Caco-2 (cell line): ENCODE data around the gene C10orf90. TPM values are rescaled to one million over a fixed set of nuclear protein-coding genes. Genes with fewer than 3 reads are reported as not detected.

Experiments
- BruUV-seq: library from RNA; stranded (reverse); fragments of 400-500 nt; replicated peaks from 2 replicates; lab custom pipeline; 2021; lab: Mats Ljungman, UMichigan
- CTCF ChIA-PET: fragments of 300-600 bp; sonication (Branson Sonifier 250); formaldehyde crosslinking; loops from one replicate; lab custom pipeline; 2022; ENCODE audit warnings: antibody characterized with exemption; lab: Charles Lee
- POLR2A ChIA-PET: fragments of 300-600 bp; sonication (Branson Sonifier 250); formaldehyde crosslinking; loops from one replicate; lab custom pipeline; 2022; ENCODE audit warnings: antibody characterized with exemption; lab: Charles Lee
- DNase-seq, 2 experiments: peaks; one replicate each; pipeline versions ENCODE4 v3.0.0 to v3.0.0-alpha.2; 2020 to 2022
- H3K27me3 ChIP-seq: replicated peaks from 2 replicates; pipeline ENCODE4 v1.6.0; 2011; ENCODE audit warnings: low read length; ENCODE audit not compliant: control insufficient read depth, insufficient read depth
- H3K36me3 ChIP-seq: 2 replicates; pipeline ENCODE4 v1.5.1; 2011; ENCODE audit warnings: low read length; ENCODE audit not compliant: control insufficient read depth, insufficient read depth
- H3K4me1 ChIP-seq: fragments of 250-450 bp; sonication (Bioruptor Pico); 2 replicates; pipeline ENCODE4 v1.5.1; 2020; ENCODE audit warnings: mild to moderate bottlenecking
- H3K4me3 ChIP-seq: 2 replicates; pipeline ENCODE4 v1.5.1; 2011; ENCODE audit warnings: low read depth, mild to moderate bottlenecking, control low read depth, low read length
- H3K9me3 ChIP-seq: fragments of 250-450 bp; sonication (Bioruptor Pico); 2 replicates; pipeline ENCODE4 v1.5.1; 2020; ENCODE audit warnings: mild to moderate bottlenecking, moderate library complexity
- H3K27ac Mint-ChIP-seq: one replicate; pipeline ENCODE4 v1.8.0; 2022; ENCODE audit warnings: mixed read lengths; ENCODE audit not compliant: unreplicated experiment
- H3K27me3 Mint-ChIP-seq: one replicate; pipeline ENCODE4 v1.8.0; 2022; ENCODE audit warnings: mixed read lengths; ENCODE audit not compliant: insufficient read depth, unreplicated experiment
- H3K36me3 Mint-ChIP-seq: one replicate; pipeline ENCODE4 v1.8.0; 2022; ENCODE audit warnings: mild to moderate bottlenecking, mixed read lengths; ENCODE audit not compliant: insufficient read depth, unreplicated experiment
- H3K4me1 Mint-ChIP-seq: one replicate; pipeline ENCODE4 v1.8.0; 2022; ENCODE audit warnings: low read depth, mixed read lengths; ENCODE audit not compliant: unreplicated experiment
- H3K4me3 Mint-ChIP-seq: one replicate; pipeline ENCODE4 v1.8.0; 2022; ENCODE audit warnings: mild to moderate bottlenecking, moderate library complexity, mixed read lengths; ENCODE audit not compliant: unreplicated experiment
- H3K9me3 Mint-ChIP-seq: one replicate; pipeline ENCODE4 v1.8.0; 2022; ENCODE audit warnings: mixed read lengths; ENCODE audit not compliant: unreplicated experiment
- CTCF ChIP-seq, 2 experiments: fragments of 200-600 bp in 1 of 2; IDR thresholded peaks; 1 replicate in 1 of 2; 2 replicates in 1 of 2; pipeline versions ENCODE4 v1.5.1 to v1.8.0; 2011 to 2022; ENCODE audit warnings: antibody characterized with exemption in 1 of 2, control low read depth in 1 of 2, inconsistent platforms in 1 of 2, low read depth in 1 of 2, low read length in 1 of 2, mild to moderate bottlenecking in 1 of 2, moderate library complexity in 1 of 2; ENCODE audit not compliant: insufficient read depth in 1 of 2, severe bottlenecking in 1 of 2, unreplicated experiment in 1 of 2
- intact Hi-C: fragments of 100-400 bp; cut with micrococcal nuclease; formaldehyde crosslinking; loops from one replicate; pipeline ENCODE4 v1.10.0; 2022; ENCODE audit not compliant: unreplicated experiment
- total RNA-seq: library from RNA; stranded (reverse); gene quantifications from 2 replicates; pipeline ENCODE4 v1.2.3, GENCODE V29; 2022

Gene C10orf90
- total RNA-seq, 1 experiment from 2014 or later = not detected

- DNase-seq = no peak
- no peaks in the 10 kb centered on the region for H3K4me1 ChIP-seq
- Mint-ChIP-seq H3K4me3 (no peak overlapping the region), H3K27ac (no peak overlapping the region), H3K27me3 (peaks cover 19% of the 10 kb centered on the region), H3K9me3 (no peaks in the 10 kb centered on the region), H3K4me1 (no peaks in the 10 kb centered on the region), H3K36me3 (no peaks in the 10 kb centered on the region)
- H3K27me3 ChIP-seq = no peaks in the 10 kb centered on the region
- POLR2A ChIA-PET = no interaction called here
- no peak overlapping the region for H3K4me3 ChIP-seq
- CTCF ChIA-PET = no interaction called here
- H3K9me3 ChIP-seq = no peaks in the 10 kb centered on the region
- intact Hi-C loops = no loop called here
- TF ChIP-seq CTCF (IDR thresholded peaks at IDR 0.05; ENCODE audit: insufficient read depth in 1 of 2, low read depth in 1 of 2, low read length in 1 of 2, severe bottlenecking in 1 of 2, unreplicated experiment in 1 of 2) = no peak
- no peaks in the 10 kb centered on the region for H3K36me3 ChIP-seq
- no TSS peak for BruUV-seq
Observed at GRCh38 chr10:126536656-126537055, 133.8 kb downstream of the C10orf90 start.

GRCh38 chr10:126536148-126536547 is 134.3 kb downstream of the C10orf90 start:
- intact Hi-C loops = no loop called here
- Histone ChIP-seq H3K4me3 (no peak overlapping the region), H3K27me3 (no peaks in the 10 kb centered on the region), H3K4me1 (no peaks in the 10 kb centered on the region), H3K36me3 (no peaks in the 10 kb centered on the region), H3K9me3 (no peaks in the 10 kb centered on the region)
- Mint-ChIP-seq H3K27ac (no peak overlapping the region), H3K4me1 (no peaks in the 10 kb centered on the region), H3K4me3 (no peak overlapping the region), H3K9me3 (no peaks in the 10 kb centered on the region), H3K27me3 (peaks cover 19% of the 10 kb centered on the region), H3K36me3 (no peaks in the 10 kb centered on the region)
- BruUV-seq = no TSS peak
- ChIA-PET CTCF (no interaction called here), POLR2A (no interaction called here)
- TF ChIP-seq CTCF (IDR thresholded peaks at IDR 0.05; ENCODE audit: insufficient read depth in 1 of 2, low read depth in 1 of 2, low read length in 1 of 2, severe bottlenecking in 1 of 2, unreplicated experiment in 1 of 2) = no peak
- DNase-seq = peak in 1 of 2 experiments; percentile 18

GRCh38 chr10:126533644-126534043 is 136.8 kb downstream of the C10orf90 start:
- Mint-ChIP-seq H3K36me3 (no peaks in the 10 kb centered on the region), H3K27ac (no peak overlapping the region), H3K4me1 (no peaks in the 10 kb centered on the region), H3K4me3 (no peak overlapping the region), H3K27me3 (peaks cover 11% of the 10 kb centered on the region), H3K9me3 (no peaks in the 10 kb centered on the region)
- no peak for DNase-seq
- BruUV-seq = no TSS peak
- TF ChIP-seq CTCF (IDR thresholded peaks at IDR 0.05; ENCODE audit: insufficient read depth in 1 of 2, low read depth in 1 of 2, low read length in 1 of 2, severe bottlenecking in 1 of 2, unreplicated experiment in 1 of 2) = no peak
- no peak overlapping the region for H3K4me3 ChIP-seq
- H3K27me3 ChIP-seq = no peaks in the 10 kb centered on the region
- ChIA-PET CTCF (no interaction called here), POLR2A (no interaction called here)
- no peaks in the 10 kb centered on the region for H3K4me1 ChIP-seq
- H3K9me3 ChIP-seq = no peaks in the 10 kb centered on the region
- intact Hi-C loops = no loop called here
- no peaks in the 10 kb centered on the region for H3K36me3 ChIP-seq
